ENCODE measurements around the gene RHO. TPM values are rescaled to one million over a fixed set of nuclear protein-coding genes. Genes with fewer than 3 reads are reported as not detected.

The RHO gene
- total RNA-seq, 2 donors from 2014 or later = 0.22 to 0.26 TPM

- TF ChIP-seq, protein P1, sequence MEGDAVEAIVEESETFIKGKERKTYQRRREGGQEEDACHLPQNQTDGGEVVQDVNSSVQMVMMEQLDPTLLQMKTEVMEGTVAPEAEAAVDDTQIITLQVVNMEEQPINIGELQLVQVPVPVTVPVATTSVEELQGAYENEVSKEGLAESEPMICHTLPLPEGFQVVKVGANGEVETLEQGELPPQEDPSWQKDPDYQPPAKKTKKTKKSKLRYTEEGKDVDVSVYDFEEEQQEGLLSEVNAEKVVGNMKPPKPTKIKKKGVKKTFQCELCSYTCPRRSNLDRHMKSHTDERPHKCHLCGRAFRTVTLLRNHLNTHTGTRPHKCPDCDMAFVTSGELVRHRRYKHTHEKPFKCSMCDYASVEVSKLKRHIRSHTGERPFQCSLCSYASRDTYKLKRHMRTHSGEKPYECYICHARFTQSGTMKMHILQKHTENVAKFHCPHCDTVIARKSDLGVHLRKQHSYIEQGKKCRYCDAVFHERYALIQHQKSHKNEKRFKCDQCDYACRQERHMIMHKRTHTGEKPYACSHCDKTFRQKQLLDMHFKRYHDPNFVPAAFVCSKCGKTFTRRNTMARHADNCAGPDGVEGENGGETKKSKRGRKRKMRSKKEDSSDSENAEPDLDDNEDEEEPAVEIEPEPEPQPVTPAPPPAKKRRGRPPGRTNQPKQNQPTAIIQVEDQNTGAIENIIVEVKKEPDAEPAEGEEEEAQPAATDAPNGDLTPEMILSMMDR (conservative IDR thresholded peaks at IDR 0.05) = no peak
- peaks cover 42% of the 10 kb centered on the region for H3K4me1 Mint-ChIP-seq
- no peak overlapping the region for H3K9ac ChIP-seq (ENCODE audit: extremely low read depth, low read length, poor library complexity, severe bottlenecking)
- H3K9me3 Mint-ChIP-seq = no peaks in the 10 kb centered on the region
- WGBS, 2 experiments (ENCODE audit: insufficient coverage in 1 of 2, insufficient read length in 1 of 2) = 93 to 95% methylated on average over 16 to 20 of the region's 20 CpGs
- no peaks in the 10 kb centered on the region for H3K9me3 ChIP-seq (ENCODE audit: control insufficient read depth, low read length)
- no peaks in the 10 kb centered on the region for H3K36me3 Mint-ChIP-seq (ENCODE audit: low read depth)
- H3K27me3 ChIP-seq (ENCODE audit: control insufficient read depth, insufficient read depth, low read length, poor library complexity, severe bottlenecking) = no peaks in the 10 kb centered on the region
- DNase-seq = no peak
- no peaks in the 10 kb centered on the region for H3K27me3 Mint-ChIP-seq (ENCODE audit: insufficient read depth)
- H3K4me3 Mint-ChIP-seq = no peak overlapping the region
- peak overlapping the region; percentile 33 for H3K27ac Mint-ChIP-seq
- peaks cover 35% of the 10 kb centered on the region for H3K4me1 ChIP-seq (ENCODE audit: control insufficient read depth, insufficient read depth, low read length)
- no peak overlapping the region for H3K27ac ChIP-seq (ENCODE audit: low read depth, low read length)
- H3K36me3 ChIP-seq (ENCODE audit: control insufficient read depth, insufficient read depth, low read length) = no peaks in the 10 kb centered on the region
- H3K4me3 ChIP-seq (ENCODE audit: low read length) = no peak overlapping the region
These were observed 3.8 kb downstream of the RHO start for GRCh38 chr3:129532261-129532660.

GRCh38 chr3:129533406-129533805 lies 5.0 kb downstream of the RHO start:
- Histone ChIP-seq H3K27ac (ENCODE audit: low read depth, low read length) (no peak overlapping the region), H3K4me1 (ENCODE audit: control insufficient read depth, insufficient read depth, low read length) (peaks cover 35% of the 10 kb centered on the region), H3K4me3 (ENCODE audit: low read length) (no peak overlapping the region), H3K9me3 (ENCODE audit: control insufficient read depth, low read length) (no peaks in the 10 kb centered on the region), H3K36me3 (ENCODE audit: control insufficient read depth, insufficient read depth, low read length) (no peaks in the 10 kb centered on the region), H3K9ac (ENCODE audit: extremely low read depth, low read length, poor library complexity, severe bottlenecking) (no peak overlapping the region), H3K27me3 (ENCODE audit: control insufficient read depth, insufficient read depth, low read length, poor library complexity, severe bottlenecking) (no peaks in the 10 kb centered on the region)
- Mint-ChIP-seq H3K4me3 (no peak overlapping the region), H3K4me1 (peaks cover 38% of the 10 kb centered on the region), H3K9me3 (no peaks in the 10 kb centered on the region), H3K27ac (peak overlapping the region; percentile 37), H3K27me3 (ENCODE audit: insufficient read depth) (no peaks in the 10 kb centered on the region), H3K36me3 (ENCODE audit: low read depth) (no peaks in the 10 kb centered on the region)
- TF ChIP-seq, protein P1 (conservative IDR thresholded peaks at IDR 0.05) = no peak
- 94% methylated on average over 8 to 16 of the region's 16 CpGs for WGBS, 2 experiments (ENCODE audit: insufficient coverage in 1 of 2, insufficient read length in 1 of 2)
- DNase-seq = no peak

DNA sequence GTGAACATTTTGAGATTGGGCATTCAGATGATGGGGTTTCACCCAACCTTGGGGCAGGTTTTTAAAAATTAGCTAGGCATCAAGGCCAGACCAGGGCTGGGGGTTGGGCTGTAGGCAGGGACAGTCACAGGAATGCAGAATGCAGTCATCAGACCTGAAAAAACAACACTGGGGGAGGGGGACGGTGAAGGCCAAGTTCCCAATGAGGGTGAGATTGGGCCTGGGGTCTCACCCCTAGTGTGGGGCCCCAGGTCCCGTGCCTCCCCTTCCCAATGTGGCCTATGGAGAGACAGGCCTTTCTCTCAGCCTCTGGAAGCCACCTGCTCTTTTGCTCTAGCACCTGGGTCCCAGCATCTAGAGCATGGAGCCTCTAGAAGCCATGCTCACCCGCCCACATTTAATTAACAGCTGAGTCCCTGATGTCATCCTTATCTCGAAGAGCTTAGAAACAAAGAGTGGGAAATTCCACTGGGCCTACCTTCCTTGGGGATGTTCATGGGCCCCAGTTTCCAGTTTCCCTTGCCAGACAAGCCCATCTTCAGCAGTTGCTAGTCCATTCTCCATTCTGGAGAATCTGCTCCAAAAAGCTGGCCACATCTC lies 6.1 kb downstream of the RHO start:
- H3K4me1 Mint-ChIP-seq = peaks cover 44% of the 10 kb centered on the region
- no peaks in the 10 kb centered on the region for H3K9me3 Mint-ChIP-seq
- Histone ChIP-seq H3K4me3 (ENCODE audit: low read length) (peak overlapping the region; percentile 56), H3K27ac (ENCODE audit: low read depth, low read length) (peak overlapping the region; percentile 82), H3K27me3 (ENCODE audit: control insufficient read depth, insufficient read depth, low read length, poor library complexity, severe bottlenecking) (no peaks in the 10 kb centered on the region), H3K4me1 (ENCODE audit: control insufficient read depth, insufficient read depth, low read length) (peaks cover 34% of the 10 kb centered on the region), H3K9ac (ENCODE audit: extremely low read depth, low read length, poor library complexity, severe bottlenecking) (peak overlapping the region; percentile 76), H3K9me3 (ENCODE audit: control insufficient read depth, low read length) (no peaks in the 10 kb centered on the region), H3K36me3 (ENCODE audit: control insufficient read depth, insufficient read depth, low read length) (no peaks in the 10 kb centered on the region)
- peak; percentile 84 for DNase-seq
- WGBS, 2 experiments (ENCODE audit: insufficient coverage in 1 of 2, insufficient read length in 1 of 2) = 29 to 44% methylated on average over 4 of the region's 4 CpGs
- peak overlapping the region; percentile 97 for H3K27ac Mint-ChIP-seq
- TF ChIP-seq, protein P1 (conservative IDR thresholded peaks at IDR 0.05) = no peak
- H3K4me3 Mint-ChIP-seq = peak overlapping the region; percentile 14
- H3K27me3 Mint-ChIP-seq (ENCODE audit: insufficient read depth) = no peaks in the 10 kb centered on the region
- H3K36me3 Mint-ChIP-seq (ENCODE audit: low read depth) = no peaks in the 10 kb centered on the region
